ENCODE results near the gene TC2N. TPM values are rescaled to one million over a fixed set of nuclear protein-coding genes. Genes with fewer than 3 reads are reported as not detected.

The TC2N gene
- total and polyA plus RNA-seq, 9 of the 15 experiments (the other 6 are each of a cell fraction or from before 2014, with no cell fraction given), result 2.0 to 12.5 (median 7.3) TPM

DNA sequence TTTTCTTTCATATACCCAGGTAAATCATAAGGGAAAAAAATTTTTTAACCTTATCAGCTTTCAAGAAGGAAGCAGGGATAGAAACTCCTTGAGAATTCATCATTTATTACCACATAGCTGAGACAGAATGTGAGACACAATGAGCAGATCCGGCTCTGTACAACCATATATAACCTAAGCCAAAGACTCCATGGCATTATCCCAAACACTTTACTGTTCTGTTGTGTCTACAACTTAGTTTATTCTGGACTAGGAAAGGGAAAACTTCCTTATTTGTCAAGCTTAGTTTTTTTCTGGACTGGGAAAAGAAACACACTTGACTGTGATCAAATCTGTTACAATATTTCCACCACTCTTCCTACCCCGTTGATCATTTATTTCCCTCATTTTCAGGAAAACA, 97.2 kb downstream of the TC2N start (continued):
- TF ChIP-seq, protein P1, sequence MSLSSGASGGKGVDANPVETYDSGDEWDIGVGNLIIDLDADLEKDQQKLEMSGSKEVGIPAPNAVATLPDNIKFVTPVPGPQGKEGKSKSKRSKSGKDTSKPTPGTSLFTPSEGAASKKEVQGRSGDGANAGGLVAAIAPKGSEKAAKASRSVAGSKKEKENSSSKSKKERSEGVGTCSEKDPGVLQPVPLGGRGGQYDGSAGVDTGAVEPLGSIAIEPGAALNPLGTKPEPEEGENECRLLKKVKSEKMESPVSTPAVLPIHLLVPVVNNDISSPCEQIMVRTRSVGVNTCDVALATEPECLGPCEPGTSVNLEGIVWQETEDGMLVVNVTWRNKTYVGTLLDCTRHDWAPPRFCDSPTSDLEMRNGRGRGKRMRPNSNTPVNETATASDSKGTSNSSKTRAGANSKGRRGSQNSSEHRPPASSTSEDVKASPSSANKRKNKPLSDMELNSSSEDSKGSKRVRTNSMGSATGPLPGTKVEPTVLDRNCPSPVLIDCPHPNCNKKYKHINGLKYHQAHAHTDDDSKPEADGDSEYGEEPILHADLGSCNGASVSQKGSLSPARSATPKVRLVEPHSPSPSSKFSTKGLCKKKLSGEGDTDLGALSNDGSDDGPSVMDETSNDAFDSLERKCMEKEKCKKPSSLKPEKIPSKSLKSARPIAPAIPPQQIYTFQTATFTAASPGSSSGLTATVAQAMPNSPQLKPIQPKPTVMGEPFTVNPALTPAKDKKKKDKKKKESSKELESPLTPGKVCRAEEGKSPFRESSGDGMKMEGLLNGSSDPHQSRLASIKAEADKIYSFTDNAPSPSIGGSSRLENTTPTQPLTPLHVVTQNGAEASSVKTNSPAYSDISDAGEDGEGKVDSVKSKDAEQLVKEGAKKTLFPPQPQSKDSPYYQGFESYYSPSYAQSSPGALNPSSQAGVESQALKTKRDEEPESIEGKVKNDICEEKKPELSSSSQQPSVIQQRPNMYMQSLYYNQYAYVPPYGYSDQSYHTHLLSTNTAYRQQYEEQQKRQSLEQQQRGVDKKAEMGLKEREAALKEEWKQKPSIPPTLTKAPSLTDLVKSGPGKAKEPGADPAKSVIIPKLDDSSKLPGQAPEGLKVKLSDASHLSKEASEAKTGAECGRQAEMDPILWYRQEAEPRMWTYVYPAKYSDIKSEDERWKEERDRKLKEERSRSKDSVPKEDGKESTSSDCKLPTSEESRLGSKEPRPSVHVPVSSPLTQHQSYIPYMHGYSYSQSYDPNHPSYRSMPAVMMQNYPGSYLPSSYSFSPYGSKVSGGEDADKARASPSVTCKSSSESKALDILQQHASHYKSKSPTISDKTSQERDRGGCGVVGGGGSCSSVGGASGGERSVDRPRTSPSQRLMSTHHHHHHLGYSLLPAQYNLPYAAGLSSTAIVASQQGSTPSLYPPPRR (CRISPR knock-in tag; IDR thresholded peaks at IDR 0.05; ENCODE audit: borderline replicate concordance), result no peak
- TF ChIP-seq, protein P2, sequence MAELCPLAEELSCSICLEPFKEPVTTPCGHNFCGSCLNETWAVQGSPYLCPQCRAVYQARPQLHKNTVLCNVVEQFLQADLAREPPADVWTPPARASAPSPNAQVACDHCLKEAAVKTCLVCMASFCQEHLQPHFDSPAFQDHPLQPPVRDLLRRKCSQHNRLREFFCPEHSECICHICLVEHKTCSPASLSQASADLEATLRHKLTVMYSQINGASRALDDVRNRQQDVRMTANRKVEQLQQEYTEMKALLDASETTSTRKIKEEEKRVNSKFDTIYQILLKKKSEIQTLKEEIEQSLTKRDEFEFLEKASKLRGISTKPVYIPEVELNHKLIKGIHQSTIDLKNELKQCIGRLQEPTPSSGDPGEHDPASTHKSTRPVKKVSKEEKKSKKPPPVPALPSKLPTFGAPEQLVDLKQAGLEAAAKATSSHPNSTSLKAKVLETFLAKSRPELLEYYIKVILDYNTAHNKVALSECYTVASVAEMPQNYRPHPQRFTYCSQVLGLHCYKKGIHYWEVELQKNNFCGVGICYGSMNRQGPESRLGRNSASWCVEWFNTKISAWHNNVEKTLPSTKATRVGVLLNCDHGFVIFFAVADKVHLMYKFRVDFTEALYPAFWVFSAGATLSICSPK (IDR thresholded peaks at IDR 0.05; ENCODE audit: borderline replicate concordance), result no peak
- TF ChIP-seq RBM25 (IDR thresholded peaks at IDR 0.05; ENCODE audit: low read depth, low read length, severe bottlenecking) (no peak), FOXK2 (conservative IDR thresholded peaks at IDR 0.05 in 1 of 2, IDR thresholded peaks at IDR 0.05 in 1 of 2; ENCODE audit: low read depth in 2 of 2) (no peak), TBL1XR1 (IDR thresholded peaks at IDR 0.05; ENCODE audit: low read length in 2 of 2) (no peak), ZNF347 (CRISPR knock-in tag; IDR thresholded peaks at IDR 0.05; ENCODE audit: low read depth) (no peak), HEY1 (CRISPR knock-in tag; IDR thresholded peaks at IDR 0.05; ENCODE audit: borderline replicate concordance) (no peak), ZNF239 (CRISPR knock-in tag; IDR thresholded peaks at IDR 0.05) (no peak)
- TF ChIP-seq, protein P3, sequence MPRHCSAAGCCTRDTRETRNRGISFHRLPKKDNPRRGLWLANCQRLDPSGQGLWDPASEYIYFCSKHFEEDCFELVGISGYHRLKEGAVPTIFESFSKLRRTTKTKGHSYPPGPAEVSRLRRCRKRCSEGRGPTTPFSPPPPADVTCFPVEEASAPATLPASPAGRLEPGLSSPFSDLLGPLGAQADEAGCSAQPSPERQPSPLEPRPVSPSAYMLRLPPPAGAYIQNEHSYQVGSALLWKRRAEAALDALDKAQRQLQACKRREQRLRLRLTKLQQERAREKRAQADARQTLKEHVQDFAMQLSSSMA (CRISPR knock-in tag; IDR thresholded peaks at IDR 0.05), result no peak
